Measurements from ENCODE around the gene PLEKHA7. TPM values are rescaled to one million over a fixed set of nuclear protein-coding genes. Genes with fewer than 3 reads are reported as not detected.
A peak's percentile ranks its signal among the peaks of the same experiment; 100 is the strongest.

The PLEKHA7 gene
- total and polyA plus RNA-seq, 2 of the 8 experiments (the other 6 are each of a cell fraction or from before 2014, with no cell fraction given) = 11.4 to 25.6 TPM

DNA sequence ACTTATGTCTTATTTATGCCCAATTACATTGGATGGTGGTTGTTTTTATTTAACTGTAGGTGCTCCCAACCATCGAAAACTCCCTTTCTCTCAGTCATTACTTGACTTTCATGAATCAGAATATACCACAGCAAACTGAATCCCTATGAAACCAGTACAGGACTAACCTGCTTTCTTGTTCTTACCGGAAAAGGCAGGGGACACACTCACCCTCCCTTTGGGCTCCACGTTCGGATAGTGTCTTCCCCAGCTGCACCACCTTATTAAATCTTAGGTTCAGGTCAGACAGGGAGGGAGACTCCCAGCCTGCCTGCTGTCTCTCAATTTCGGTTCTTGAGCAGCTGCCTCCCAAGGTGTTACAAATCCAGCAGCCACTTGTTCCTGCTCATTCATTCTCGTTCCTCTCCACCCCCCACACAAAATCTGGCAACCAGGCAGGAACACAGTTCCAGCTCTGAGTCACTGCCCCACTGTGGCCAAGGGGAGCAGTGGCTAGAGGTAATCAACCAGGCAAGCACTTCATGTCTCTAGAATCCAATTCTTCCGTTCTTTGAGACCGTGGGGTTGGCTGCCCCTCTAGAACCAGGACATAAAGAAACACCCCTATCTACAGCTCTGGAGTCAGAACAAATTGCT is 133.0 kb downstream of the PLEKHA7 start:
- H4K20me1 ChIP-seq (replicated peaks in 1 of 2; ENCODE audit: control insufficient read depth in 1 of 2, insufficient read depth in 2 of 2, low read length in 2 of 2) = peaks cover 0 to 3% of the 10 kb centered on the region in 2 experiments
- H3K14ac ChIP-seq (ENCODE audit: insufficient read length) = no peak overlapping the region
- no peaks in the 10 kb centered on the region for H3K27me3 ChIP-seq (replicated peaks in 1 of 4; ENCODE audit: control insufficient read depth in 3 of 4, extremely low read depth in 1 of 4, insufficient read depth in 3 of 4, low read length in 3 of 4)
- WGBS, 2 experiments (ENCODE audit: extremely low coverage in 1 of 2, insufficient coverage in 1 of 2, insufficient read length in 1 of 2, insufficient replicate concordance in 2 of 2, low coverage in 1 of 2, low lambda C conversion rate in 2 of 2, missing lambda C conversion rate in 1 of 2) = 88% methylated on average over 8 of the region's 8 CpGs; no CpG with 5 or more reads in 1 of the 2 experiments
- H3K79me1 ChIP-seq (ENCODE audit: low read depth, low read length) = peaks cover 2% of the 10 kb centered on the region
- H3K23me2 ChIP-seq (ENCODE audit: low read depth, low read length) = no peaks in the 10 kb centered on the region
- H3K4me3 ChIP-seq (ENCODE audit: extremely low read depth in 1 of 4, insufficient read depth in 2 of 4, low read depth in 3 of 4, low read length in 4 of 4) = no peak overlapping the region
- no peak overlapping the region for H2AFZ ChIP-seq (ENCODE audit: low read length)
- H3K23ac ChIP-seq (ENCODE audit: insufficient read length) = no peak overlapping the region
- H2BK12ac ChIP-seq (ENCODE audit: low read depth, low read length) = peak overlapping the region; percentile 23; the same call in 1 of the 2 replicates
- no peak overlapping the region for H3K56ac ChIP-seq (replicated peaks; ENCODE audit: insufficient read length, low read depth, low read length)
- H2BK120ac ChIP-seq (replicated peaks; ENCODE audit: low read depth, low read length) = no peak overlapping the region
- H3K18ac ChIP-seq (ENCODE audit: extremely low read depth, low read length) = no peak overlapping the region; the same call in 1 of the 2 replicates
- no peak overlapping the region for H2AK5ac ChIP-seq (ENCODE audit: low read depth, low read length)
- no peaks in the 10 kb centered on the region for H3K9me3 ChIP-seq (ENCODE audit: insufficient read depth in 2 of 2, low read depth in 1 of 2, low read length in 1 of 2)
- H2BK20ac ChIP-seq (ENCODE audit: low read length) = no peak overlapping the region
- no peaks in the 10 kb centered on the region for H3K36me3 ChIP-seq (ENCODE audit: control insufficient read depth in 2 of 4, insufficient read depth in 4 of 4, low read length in 3 of 4)
- CTCF ChIA-PET (ENCODE audit: partially characterized antibody) = interaction anchor here (0.8 to 5.2 kb wide), 17 partner anchors 9 to 183 kb away, joined by 3 to 46 read pairs (median 9); no protein-coding TSS in a partner anchor
- no peak overlapping the region for H3K4ac ChIP-seq (replicated peaks; ENCODE audit: insufficient read length, low read depth, low read length)
- no peak overlapping the region for H4K8ac ChIP-seq (ENCODE audit: extremely low read depth, insufficient read depth, low read length)
- H3K27ac ChIP-seq (ENCODE audit: low read depth, low read length) = no peak overlapping the region
- no peaks in the 10 kb centered on the region for H3K79me2 ChIP-seq (ENCODE audit: control insufficient read depth in 1 of 2, insufficient read depth in 2 of 2, low read length in 2 of 2)
- no peak overlapping the region for H3K9ac ChIP-seq (replicated peaks in 1 of 4; ENCODE audit: extremely low read depth in 1 of 4, low read depth in 3 of 4, low read length in 3 of 4)
- FAIRE-seq = no peak
- no peak overlapping the region for H4K91ac ChIP-seq (replicated peaks; ENCODE audit: insufficient read length, low read length)
- no peak overlapping the region for H2BK15ac ChIP-seq (ENCODE audit: low read length)
- POLR2A ChIA-PET (ENCODE audit: partially characterized antibody) = interaction anchor here (0.6 to 1.9 kb wide), 3 partner anchors 9 to 197 kb away, joined by 3 to 4 read pairs (median 3); partner anchors contain the start of gene RPS13
- H3K4me2 ChIP-seq (ENCODE audit: insufficient read depth in 1 of 2, low read depth in 2 of 2, low read length in 2 of 2) = no peak overlapping the region
- DNase-seq (ENCODE audit: low read depth in 1 of 2, low spot score in 2 of 2) = no peak
- H2BK5ac ChIP-seq (ENCODE audit: low read depth, low read length) = no peak overlapping the region
- peak; percentile 41 to 46; a peak in 3 of 4 replicates for TF ChIP-seq RAD21 (IDR thresholded peaks at IDR 0.05 in 1 of 2, conservative IDR thresholded peaks at IDR 0.05 in 1 of 2; ENCODE audit: low read depth in 2 of 2, low read length in 2 of 2)
- no peak for TF ChIP-seq CTBP2 (IDR thresholded peaks at IDR 0.05; ENCODE audit: borderline replicate concordance, insufficient read depth, insufficient read length, low read length)
- TF ChIP-seq, protein P1, sequence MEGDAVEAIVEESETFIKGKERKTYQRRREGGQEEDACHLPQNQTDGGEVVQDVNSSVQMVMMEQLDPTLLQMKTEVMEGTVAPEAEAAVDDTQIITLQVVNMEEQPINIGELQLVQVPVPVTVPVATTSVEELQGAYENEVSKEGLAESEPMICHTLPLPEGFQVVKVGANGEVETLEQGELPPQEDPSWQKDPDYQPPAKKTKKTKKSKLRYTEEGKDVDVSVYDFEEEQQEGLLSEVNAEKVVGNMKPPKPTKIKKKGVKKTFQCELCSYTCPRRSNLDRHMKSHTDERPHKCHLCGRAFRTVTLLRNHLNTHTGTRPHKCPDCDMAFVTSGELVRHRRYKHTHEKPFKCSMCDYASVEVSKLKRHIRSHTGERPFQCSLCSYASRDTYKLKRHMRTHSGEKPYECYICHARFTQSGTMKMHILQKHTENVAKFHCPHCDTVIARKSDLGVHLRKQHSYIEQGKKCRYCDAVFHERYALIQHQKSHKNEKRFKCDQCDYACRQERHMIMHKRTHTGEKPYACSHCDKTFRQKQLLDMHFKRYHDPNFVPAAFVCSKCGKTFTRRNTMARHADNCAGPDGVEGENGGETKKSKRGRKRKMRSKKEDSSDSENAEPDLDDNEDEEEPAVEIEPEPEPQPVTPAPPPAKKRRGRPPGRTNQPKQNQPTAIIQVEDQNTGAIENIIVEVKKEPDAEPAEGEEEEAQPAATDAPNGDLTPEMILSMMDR (IDR thresholded peaks at IDR 0.05; ENCODE audit: control extremely low read depth in 1 of 3, insufficient read depth in 1 of 3, low read depth in 1 of 3, low read length in 3 of 3) = peak; percentile 37 to 41 (median 40)
- peaks cover 2 to 9% (median 6%) of the 10 kb centered on the region in 4 experiments; a peak in 4 of 7 replicates for H3K4me1 ChIP-seq (replicated peaks in 1 of 4; ENCODE audit: control insufficient read depth in 3 of 4, insufficient read depth in 4 of 4, low read length in 3 of 4)
- no peak overlapping the region for H4K5ac ChIP-seq (ENCODE audit: insufficient read length, low read depth, low read length)
